Endothelial cell of umbilical vein (primary cell): ENCODE results near the gene RSPO1. TPM values are rescaled to one million over a fixed set of nuclear protein-coding genes. Genes with fewer than 3 reads are reported as not detected.

Source experiments
- BruUV-seq: library from RNA; stranded (reverse); fragments of 400-500 nt; replicated peaks from 2 replicates; lab custom pipeline; 2021; lab: Mats Ljungman, UMichigan
- CTCF ChIA-PET: fragments of 300-600, 350-600 bp; sonication (Branson Sonifier 250); formaldehyde crosslinking; loops from one replicate; lab custom pipeline; 2021; ENCODE audit warnings: antibody characterized with exemption, inconsistent platforms; lab: Charles Lee
- POLR2A ChIA-PET: fragments of 300-600, 350-600 bp; sonication (Branson Sonifier 250); formaldehyde crosslinking; loops from one replicate; lab custom pipeline; 2021; ENCODE audit warnings: antibody characterized with exemption, inconsistent platforms; lab: Charles Lee
- DNase-seq: peaks from one replicate; pipeline ENCODE4 v3.0.0-alpha.2; 2011; ENCODE audit warnings: low read depth, low spot score
- FAIRE-seq: peaks from 2 replicates; lab custom pipeline; 2011; peaks lifted over from hg19 to GRCh38; lab: Jason Lieb, UNC
- H2AFZ ChIP-seq: 2 replicates; pipeline ENCODE4 v1.6.0; 2012; ENCODE audit warnings: low read depth, low read length, control low read depth, inconsistent platforms
- H3K27ac ChIP-seq: 2 replicates; pipeline ENCODE4 v1.5.1; 2011; ENCODE audit warnings: low read depth, mild to moderate bottlenecking, control low read depth, low read length, moderate library complexity; ENCODE audit not compliant: insufficient read depth
- H3K27me3 ChIP-seq, 2 experiments: 2 replicates each; pipeline versions ENCODE4 v1.6.0 to v1.6.1; 2011; ENCODE audit warnings: low read length in 2 of 2, mixed read lengths in 1 of 2; ENCODE audit not compliant: control insufficient read depth in 2 of 2, insufficient read depth in 2 of 2
- H3K36me3 ChIP-seq, 2 experiments: 2 replicates in 1 of 2; 3 replicates in 1 of 2; pipeline ENCODE4 v1.5.1; 2011; ENCODE audit warnings: low read length in 2 of 2, mild to moderate bottlenecking in 1 of 2, moderate library complexity in 1 of 2; ENCODE audit not compliant: control insufficient read depth in 2 of 2, insufficient read depth in 2 of 2; ENCODE audit errors: extremely low read depth in 1 of 2
- H3K4me1 ChIP-seq: 3 replicates; pipeline ENCODE4 v1.5.1; 2011; ENCODE audit warnings: mild to moderate bottlenecking, low read length; ENCODE audit not compliant: control insufficient read depth, insufficient read depth; ENCODE audit errors: extremely low read depth
- H3K4me2 ChIP-seq: 2 replicates; pipeline ENCODE4 v1.6.1; 2011; ENCODE audit warnings: low read length, control low read depth, mixed read lengths; ENCODE audit not compliant: insufficient read depth
- H3K4me3 ChIP-seq, 3 experiments: fragments of 200-600 bp in 1 of 3; sonication (generic), shearing (Covaris generic) in 1 of 3; replicated peaks in 1 of 3; 2 replicates each; pipeline ENCODE4 v1.5.1; 2011 to 2016; ENCODE audit warnings: control low read depth in 3 of 3, low read length in 3 of 3, mild to moderate bottlenecking in 2 of 3, inconsistent platforms in 1 of 3, low read depth in 1 of 3, moderate library complexity in 1 of 3; ENCODE audit not compliant: insufficient read depth in 1 of 3
- H3K79me2 ChIP-seq: 2 replicates; pipeline ENCODE4 v1.6.0; 2012; ENCODE audit warnings: low read length, inconsistent platforms; ENCODE audit not compliant: control insufficient read depth, insufficient read depth
- H3K9ac ChIP-seq: replicated peaks from 2 replicates; pipeline ENCODE3; 2011; ENCODE audit warnings: low read length, control low read depth; ENCODE audit not compliant: insufficient read depth; ENCODE audit errors: extremely low read depth
- H3K9me1 ChIP-seq: replicated peaks from 3 replicates; pipeline ENCODE4 v1.6.0; 2011; ENCODE audit warnings: mild to moderate bottlenecking, low read length; ENCODE audit not compliant: control insufficient read depth, insufficient read depth; ENCODE audit errors: extremely low read depth
- H3K9me3 ChIP-seq: replicated peaks from 2 replicates; pipeline ENCODE4 v1.5.1; 2012; ENCODE audit warnings: low read length, inconsistent platforms; ENCODE audit not compliant: control insufficient read depth, insufficient read depth
- H4K20me1 ChIP-seq: replicated peaks from 2 replicates; pipeline ENCODE3; 2011; ENCODE audit warnings: mild to moderate bottlenecking, low read length; ENCODE audit not compliant: control insufficient read depth, insufficient read depth; ENCODE audit errors: extremely low read depth
- FOS ChIP-seq: IDR thresholded peaks from 2 replicates; pipeline ENCODE4 v1.6.1; 2011; ENCODE audit warnings: mild to moderate bottlenecking, low read length, moderate library complexity, borderline replicate concordance; ENCODE audit not compliant: insufficient read depth
- JUN ChIP-seq: IDR thresholded peaks from 2 replicates; pipeline ENCODE4 v1.6.1; 2011; ENCODE audit warnings: borderline replicate concordance, low read depth; ENCODE audit not compliant: insufficient read length, insufficient read depth
- POLR2A ChIP-seq: IDR thresholded peaks from 2 replicates; pipeline ENCODE4 v1.6.1; 2012; ENCODE audit warnings: low read depth, mild to moderate bottlenecking, control low read depth, low read length
- POLR2AphosphoS5 ChIP-seq: IDR thresholded peaks from 2 replicates; pipeline ENCODE4 v1.6.1; 2012; ENCODE audit warnings: low read depth, mild to moderate bottlenecking, control low read depth, low read length, moderate library complexity; ENCODE audit not compliant: insufficient read depth
- dilution Hi-C: fragments of 300-500 bp; cut with MboI; formaldehyde crosslinking; loops from one replicate; pipeline ENCODE4 v1.15.0; 2019; ENCODE audit warnings: low sequenced_read_pairs; ENCODE audit not compliant: extremely low pct_ligation_motif_present
- intact Hi-C: fragments of 100-400 bp; cut with micrococcal nuclease; formaldehyde crosslinking; loops from one replicate; pipeline ENCODE4 v1.10.0; 2022
- polyA plus RNA-seq, 4 experiments: library from polyadenylated mRNA; depleted of rRNA in 3 of 4; stranded (reverse) in 3 of 4; unstranded in 1 of 4; fragments of >200 nt; gene quantifications; 2 replicates each; pipeline versions ENCODE4 v1.2.1 to v1.2.3, GENCODE V29; 2011 to 2012; ENCODE audit warnings: missing spikeins in 1 of 4
- total RNA-seq: library from RNA; stranded (reverse); gene quantifications from 2 replicates; pipeline ENCODE4 v1.2.3, GENCODE V29; 2021
- TF ChIP-seq, protein P1 (sequence below): IDR thresholded peaks from 2 replicates; pipeline ENCODE4 v1.6.1; 2011; ENCODE audit not compliant: insufficient read depth, insufficient read length
- TF ChIP-seq, protein P2 (sequence below), 2 donors: IDR thresholded peaks; 1 replicate in 1 of 2; 2 replicates in 1 of 2; pipeline ENCODE4 v1.5.1; 2011; ENCODE audit warnings: low read length in 2 of 2, mild to moderate bottlenecking in 2 of 2, moderate library complexity in 2 of 2, control low read depth in 1 of 2, inconsistent platforms in 1 of 2, low read depth in 1 of 2; ENCODE audit not compliant: insufficient read depth in 1 of 2; ENCODE audit errors: extremely low read depth in 1 of 2

RSPO1 gene
- total and polyA plus RNA-seq, 2 donors (not counting 3 experiments of a cell fraction or from before 2014, with no cell fraction given): not detected

DNA sequence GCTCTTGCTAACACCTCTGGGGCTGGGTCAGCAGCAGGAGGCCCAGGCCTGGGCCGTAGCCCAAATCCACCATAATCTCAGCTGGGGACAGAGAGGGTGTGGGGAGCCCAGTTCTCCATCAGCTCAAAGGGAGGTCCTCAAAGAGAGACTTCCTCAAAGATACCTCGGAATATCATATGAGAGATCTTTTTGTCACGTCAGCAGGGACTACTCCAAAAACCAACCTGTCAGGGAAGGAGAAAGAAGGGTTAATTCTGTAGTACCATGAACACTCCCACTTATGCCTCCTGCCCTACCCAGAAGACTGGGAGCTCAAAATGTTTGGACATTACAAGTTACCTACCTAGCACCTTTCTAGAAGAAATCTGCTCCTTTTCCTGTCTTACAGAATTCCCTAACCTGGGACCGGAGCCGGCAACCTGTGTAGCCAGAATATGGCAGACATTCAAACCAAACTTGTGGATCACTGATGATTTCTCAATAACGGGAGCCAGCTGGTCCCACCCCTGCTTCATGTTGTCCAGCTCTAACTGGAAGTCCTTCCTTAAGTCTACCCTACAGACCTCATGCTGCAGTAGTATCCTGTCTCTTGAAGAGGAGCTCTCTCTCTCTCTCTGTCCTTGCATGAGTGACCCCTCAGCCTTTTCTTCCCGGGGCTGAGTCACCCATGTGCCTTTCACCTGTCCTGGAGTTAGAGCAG, 4.8 kb downstream of the RSPO1 start:
- no peaks in the 10 kb centered on the region for H3K9me3 ChIP-seq
- DNase-seq: no peak
- intact Hi-C loops (no loop called here), dilution Hi-C loops (no loop called here)
- H4K20me1 ChIP-seq: no peaks in the 10 kb centered on the region
- no peak overlapping the region for H3K27ac ChIP-seq
- no peaks in the 10 kb centered on the region for H3K4me1 ChIP-seq
- CTCF ChIA-PET: no interaction called here
- FAIRE-seq: no peak
- no peak overlapping the region for H3K4me2 ChIP-seq
- H3K79me2 ChIP-seq: no peaks in the 10 kb centered on the region
- peaks cover 48 to 53% of the 10 kb centered on the region in 2 experiments for H3K27me3 ChIP-seq
- H3K36me3 ChIP-seq: no peaks in the 10 kb centered on the region
- TF ChIP-seq JUN: no peak
- TF ChIP-seq POLR2A: no peak
- no peak for TF ChIP-seq POLR2AphosphoS5
- TF ChIP-seq, protein P1, sequence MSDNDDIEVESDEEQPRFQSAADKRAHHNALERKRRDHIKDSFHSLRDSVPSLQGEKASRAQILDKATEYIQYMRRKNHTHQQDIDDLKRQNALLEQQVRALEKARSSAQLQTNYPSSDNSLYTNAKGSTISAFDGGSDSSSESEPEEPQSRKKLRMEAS: no peak
- H3K9me1 ChIP-seq: no peaks in the 10 kb centered on the region
- no peak overlapping the region for H3K4me3 ChIP-seq
- POLR2A ChIA-PET: no interaction called here
- no peak overlapping the region for H2AFZ ChIP-seq
- H3K9ac ChIP-seq: no peak overlapping the region
- BruUV-seq: no TSS peak

DNA sequence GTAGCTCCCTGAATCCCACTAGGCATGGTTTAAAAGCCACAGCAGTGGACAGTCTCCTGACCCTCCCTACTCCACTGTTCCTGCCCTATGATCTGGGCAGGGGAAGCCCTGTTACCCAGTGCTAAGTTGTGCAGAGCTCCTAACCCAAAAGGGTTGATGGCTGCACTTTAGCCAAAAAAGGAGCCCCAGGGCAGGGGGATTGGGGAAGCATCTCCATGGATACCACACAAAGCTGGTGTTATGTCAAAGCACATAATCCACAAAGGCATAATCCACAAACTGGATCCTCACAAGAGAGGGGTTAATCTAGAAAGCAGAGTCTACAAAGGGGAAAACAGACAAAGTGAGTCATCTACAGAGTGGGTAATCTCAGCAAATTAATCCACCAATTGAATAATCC, 5.7 kb downstream of the RSPO1 start:
- BruUV-seq: no TSS peak

More for the DNA sequence above, 5.7 kb downstream of the RSPO1 start:
- Histone ChIP-seq H3K9ac (no peak overlapping the region), H3K9me3 (no peaks in the 10 kb centered on the region), H3K4me2 (no peak overlapping the region), H3K4me1 (no peaks in the 10 kb centered on the region), H3K27ac (no peak overlapping the region), H4K20me1 (no peaks in the 10 kb centered on the region), H3K36me3 (no peaks in the 10 kb centered on the region), H3K9me1 (no peaks in the 10 kb centered on the region), H3K4me3 (no peak overlapping the region), H3K27me3 (peaks cover 44 to 45% of the 10 kb centered on the region in 2 experiments), H2AFZ (no peak overlapping the region), H3K79me2 (no peaks in the 10 kb centered on the region)
- DNase-seq (no peak), FAIRE-seq (no peak)
- CTCF ChIA-PET: interaction anchor here (1.2 kb wide), 1 partner anchor 26 kb away, joined by 4 read pairs; no protein-coding TSS in a partner anchor
- dilution Hi-C loops (no loop called here), intact Hi-C loops (no loop called here)
- no peak for TF ChIP-seq POLR2AphosphoS5
- TF ChIP-seq FOS: no peak
- TF ChIP-seq, protein P1: no peak
- TF ChIP-seq JUN: no peak
- TF ChIP-seq, protein P2, sequence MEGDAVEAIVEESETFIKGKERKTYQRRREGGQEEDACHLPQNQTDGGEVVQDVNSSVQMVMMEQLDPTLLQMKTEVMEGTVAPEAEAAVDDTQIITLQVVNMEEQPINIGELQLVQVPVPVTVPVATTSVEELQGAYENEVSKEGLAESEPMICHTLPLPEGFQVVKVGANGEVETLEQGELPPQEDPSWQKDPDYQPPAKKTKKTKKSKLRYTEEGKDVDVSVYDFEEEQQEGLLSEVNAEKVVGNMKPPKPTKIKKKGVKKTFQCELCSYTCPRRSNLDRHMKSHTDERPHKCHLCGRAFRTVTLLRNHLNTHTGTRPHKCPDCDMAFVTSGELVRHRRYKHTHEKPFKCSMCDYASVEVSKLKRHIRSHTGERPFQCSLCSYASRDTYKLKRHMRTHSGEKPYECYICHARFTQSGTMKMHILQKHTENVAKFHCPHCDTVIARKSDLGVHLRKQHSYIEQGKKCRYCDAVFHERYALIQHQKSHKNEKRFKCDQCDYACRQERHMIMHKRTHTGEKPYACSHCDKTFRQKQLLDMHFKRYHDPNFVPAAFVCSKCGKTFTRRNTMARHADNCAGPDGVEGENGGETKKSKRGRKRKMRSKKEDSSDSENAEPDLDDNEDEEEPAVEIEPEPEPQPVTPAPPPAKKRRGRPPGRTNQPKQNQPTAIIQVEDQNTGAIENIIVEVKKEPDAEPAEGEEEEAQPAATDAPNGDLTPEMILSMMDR (IDR thresholded peaks at IDR 0.05; ENCODE audit: extremely low read depth in 1 of 2, insufficient read depth in 1 of 2, low read depth in 1 of 2, low read length in 2 of 2): no peak
- POLR2A ChIA-PET: no interaction called here
